H1 (cell line): ENCODE measurements around the gene C19orf67. TPM values are rescaled to one million over a fixed set of nuclear protein-coding genes. Genes with fewer than 3 reads are reported as not detected.

ENCODE experiments used
- CTCF ChIA-PET: fragments of 300-600 bp; sonication (Branson Sonifier 250); formaldehyde crosslinking; loops from one replicate; lab custom pipeline; 2021; ENCODE audit not compliant: partially characterized antibody; lab: Charles Lee
- POLR2A ChIA-PET: fragments of 300-600 bp; sonication (Branson Sonifier 250); formaldehyde crosslinking; loops from one replicate; lab custom pipeline; 2021; ENCODE audit warnings: inconsistent platforms; ENCODE audit not compliant: partially characterized antibody; lab: Charles Lee
- DNase-seq, 2 experiments: peaks; one replicate each; pipeline versions ENCODE4 v3.0.0 to v3.0.0-alpha.2; 2010 to 2022; ENCODE audit warnings: low spot score in 2 of 2, low read depth in 1 of 2, mixed read lengths in 1 of 2
- FAIRE-seq: peaks from 2 replicates; lab custom pipeline; 2011; peaks lifted over from hg19 to GRCh38; lab: Jason Lieb, UNC
- H2AFZ ChIP-seq: 2 replicates; pipeline ENCODE4 v1.8.1; 2012; ENCODE audit warnings: low read length, inconsistent platforms
- H2AK5ac ChIP-seq: 2 replicates; pipeline ENCODE4 v1.6.1; 2013; ENCODE audit warnings: low read depth, low read length
- H2BK120ac ChIP-seq: replicated peaks from 2 replicates; pipeline ENCODE3; 2013; ENCODE audit warnings: low read depth, low read length, inconsistent platforms
- H2BK12ac ChIP-seq: 2 replicates; pipeline ENCODE4 v1.6.1; 2013; ENCODE audit warnings: low read depth, low read length
- H2BK15ac ChIP-seq: 2 replicates; pipeline ENCODE4 v1.6.1; 2013; ENCODE audit warnings: low read length
- H2BK20ac ChIP-seq: 2 replicates; pipeline ENCODE4 v1.6.1; 2013; ENCODE audit warnings: low read length
- H2BK5ac ChIP-seq: 2 replicates; pipeline ENCODE4 v1.6.1; 2013; ENCODE audit warnings: low read depth, low read length
- H3K14ac ChIP-seq: 2 replicates; pipeline ENCODE4 v1.6.1; 2013; ENCODE audit warnings: inconsistent platforms; ENCODE audit not compliant: insufficient read length
- H3K18ac ChIP-seq: 2 replicates; pipeline ENCODE4 v1.6.1; 2013; ENCODE audit warnings: low read length; ENCODE audit errors: extremely low read depth
- H3K23ac ChIP-seq: 2 replicates; pipeline ENCODE4 v1.6.1; 2013; ENCODE audit warnings: inconsistent platforms; ENCODE audit not compliant: insufficient read length
- H3K23me2 ChIP-seq: 2 replicates; pipeline ENCODE4 v1.6.1; 2013; ENCODE audit warnings: low read depth, low read length
- H3K27ac ChIP-seq: 2 replicates; pipeline ENCODE4 v1.6.1; 2011; ENCODE audit warnings: low read depth, low read length, inconsistent platforms
- H3K27me3 ChIP-seq, 4 experiments: replicated peaks in 1 of 4; 1 replicate in 1 of 4; 2 replicates in 3 of 4; pipeline versions ENCODE4 v1.6.1 to v1.8.1; 2011 to 2013; ENCODE audit warnings: low read length in 3 of 4, mild to moderate bottlenecking in 3 of 4, inconsistent platforms in 2 of 4, mixed read lengths in 2 of 4, moderate library complexity in 1 of 4; ENCODE audit not compliant: control insufficient read depth in 3 of 4, insufficient read depth in 3 of 4; ENCODE audit errors: extremely low read depth in 1 of 4
- H3K36me3 ChIP-seq, 4 experiments: 2 replicates each; pipeline versions ENCODE4 v1.6.1 to v1.8.1; 2011 to 2013; ENCODE audit warnings: mild to moderate bottlenecking in 4 of 4, low read length in 3 of 4, moderate library complexity in 2 of 4, control low read depth in 1 of 4, inconsistent platforms in 1 of 4; ENCODE audit not compliant: insufficient read depth in 4 of 4, control insufficient read depth in 2 of 4
- H3K4ac ChIP-seq: replicated peaks from 2 replicates; pipeline ENCODE3; 2013; ENCODE audit warnings: low read length, low read depth, mixed read lengths, inconsistent platforms; ENCODE audit not compliant: insufficient read length
- H3K4me1 ChIP-seq, 4 experiments: replicated peaks in 1 of 4; 1 replicate in 1 of 4; 2 replicates in 3 of 4; pipeline versions ENCODE4 v1.6.1 to v1.8.1; 2011 to 2013; ENCODE audit warnings: low read length in 3 of 4, inconsistent platforms in 2 of 4, mixed read lengths in 1 of 4; ENCODE audit not compliant: insufficient read depth in 4 of 4, control insufficient read depth in 3 of 4
- H3K4me2 ChIP-seq, 2 experiments: 2 replicates each; pipeline versions ENCODE4 v1.6.1 to v1.8.1; 2011 to 2013; ENCODE audit warnings: low read depth in 2 of 2, low read length in 2 of 2, control low read depth in 1 of 2, inconsistent platforms in 1 of 2, mild to moderate bottlenecking in 1 of 2; ENCODE audit not compliant: insufficient read depth in 1 of 2
- H3K4me3 ChIP-seq, 4 experiments: fragments of 200-600, 300-600 bp in 1 of 4; sonication (generic), shearing (Covaris generic), sonication (Bioruptor Twin) in 1 of 4; 2 replicates each; pipeline versions ENCODE4 v1.5.1 to v1.8.1; 2011 to 2016; ENCODE audit warnings: low read length in 4 of 4, low read depth in 3 of 4, control low read depth in 2 of 4, inconsistent platforms in 2 of 4, mild to moderate bottlenecking in 2 of 4, mixed read lengths in 1 of 4, moderate library complexity in 1 of 4; ENCODE audit not compliant: insufficient read depth in 2 of 4; ENCODE audit errors: extremely low read depth in 1 of 4
- H3K56ac ChIP-seq: replicated peaks from 2 replicates; pipeline ENCODE3; 2013; ENCODE audit warnings: low read depth, mild to moderate bottlenecking, mixed read lengths, low read length, inconsistent platforms; ENCODE audit not compliant: insufficient read length
- H3K79me1 ChIP-seq: 2 replicates; pipeline ENCODE4 v1.6.1; 2013; ENCODE audit warnings: low read depth, low read length, control low read depth
- H3K79me2 ChIP-seq, 2 experiments: 2 replicates each; pipeline versions ENCODE4 v1.6.1 to v1.8.1; 2012 to 2013; ENCODE audit warnings: low read length in 2 of 2, mild to moderate bottlenecking in 2 of 2, inconsistent platforms in 1 of 2; ENCODE audit not compliant: insufficient read depth in 2 of 2, control insufficient read depth in 1 of 2
- H3K9ac ChIP-seq, 4 experiments: replicated peaks in 1 of 4; 1 replicate in 1 of 4; 2 replicates in 3 of 4; pipeline versions ENCODE4 v1.6.1 to v1.8.1; 2011 to 2013; ENCODE audit warnings: low read depth in 3 of 4, low read length in 3 of 4, control low read depth in 2 of 4, mild to moderate bottlenecking in 2 of 4, moderate library complexity in 2 of 4, inconsistent platforms in 1 of 4; ENCODE audit errors: extremely low read depth in 1 of 4
- H3K9me3 ChIP-seq, 2 experiments: 2 replicates each; pipeline versions ENCODE4 v1.6.1 to v1.8.1; 2012 to 2013; ENCODE audit warnings: mild to moderate bottlenecking in 2 of 2, moderate library complexity in 2 of 2, control low read depth in 1 of 2, inconsistent platforms in 1 of 2, low read depth in 1 of 2, low read length in 1 of 2, mixed read lengths in 1 of 2; ENCODE audit not compliant: insufficient read depth in 2 of 2
- H4K20me1 ChIP-seq, 2 experiments: replicated peaks in 1 of 2; 2 replicates each; pipeline versions ENCODE3 to v1.8.1; 2011 to 2013; ENCODE audit warnings: inconsistent platforms in 2 of 2, low read length in 2 of 2, mild to moderate bottlenecking in 1 of 2; ENCODE audit not compliant: insufficient read depth in 2 of 2, control insufficient read depth in 1 of 2
- H4K5ac ChIP-seq: 2 replicates; pipeline ENCODE4 v1.6.1; 2013; ENCODE audit warnings: low read length, low read depth, mixed read lengths, inconsistent platforms; ENCODE audit not compliant: insufficient read length
- H4K8ac ChIP-seq: 2 replicates; pipeline ENCODE4 v1.8.0; 2013; ENCODE audit warnings: mild to moderate bottlenecking, moderate library complexity, low read length, inconsistent platforms; ENCODE audit not compliant: insufficient read depth; ENCODE audit errors: extremely low read depth
- H4K91ac ChIP-seq: replicated peaks from 2 replicates; pipeline ENCODE3; 2013; ENCODE audit warnings: low read length, mixed read lengths, inconsistent platforms; ENCODE audit not compliant: insufficient read length
- CEBPB ChIP-seq: IDR thresholded peaks from 2 replicates; pipeline ENCODE4 v1.6.1; 2012; ENCODE audit warnings: low read depth, low read length
- MAFK ChIP-seq: IDR thresholded peaks from 2 replicates; pipeline ENCODE4 v1.6.1; 2012; ENCODE audit warnings: low read depth, mild to moderate bottlenecking, improper control_type of control experiment, low read length
- POLR2AphosphoS5 ChIP-seq: IDR thresholded peaks from 2 replicates; pipeline ENCODE4 v1.6.1; 2011; ENCODE audit warnings: low read depth, low read length
- SAP30 ChIP-seq: fragments of 300-600 bp; sonication (generic); IDR thresholded peaks from 2 replicates; pipeline ENCODE4 v1.7.1; 2012; ENCODE audit warnings: low read length, moderate library complexity, mild to moderate bottlenecking, inconsistent platforms; ENCODE audit not compliant: insufficient read depth, insufficient replicate concordance
- SIN3A ChIP-seq, 2 experiments: IDR thresholded peaks in 1 of 2; conservative IDR thresholded peaks in 1 of 2; 2 replicates each; pipeline ENCODE4 v1.6.1; 2011 to 2012; ENCODE audit warnings: low read length in 2 of 2, improper control_type of control experiment in 1 of 2, low read depth in 1 of 2, mild to moderate bottlenecking in 1 of 2
- SIRT6 ChIP-seq: IDR thresholded peaks from one replicate; pipeline ENCODE4 v1.7.1; 2012; ENCODE audit warnings: low read length, inconsistent platforms
- SIX5 ChIP-seq: IDR thresholded peaks from 2 replicates; pipeline ENCODE4 v1.6.1; 2011; ENCODE audit warnings: mild to moderate bottlenecking, low read depth, low read length
- SP1 ChIP-seq: IDR thresholded peaks from 2 replicates; pipeline ENCODE4 v1.6.1; 2011; ENCODE audit warnings: low read depth, low read length
- SRF ChIP-seq: IDR thresholded peaks from 2 replicates; pipeline ENCODE4 v1.6.1; 2011; ENCODE audit warnings: mild to moderate bottlenecking, low read depth, low read length, moderate library complexity
- WGBS, 2 experiments: shearing (Covaris generic) in 1 of 2; methylation state at CpG; one replicate each; pipeline versions ENCODE4 v1.1.6 to v1.1.7; 2013 to 2015; ENCODE audit warnings: low lambda C conversion rate in 2 of 2, mixed read lengths in 2 of 2, inconsistent platforms in 1 of 2, low coverage in 1 of 2, missing lambda C conversion rate in 1 of 2; ENCODE audit not compliant: insufficient replicate concordance in 2 of 2, insufficient coverage in 1 of 2, insufficient read length in 1 of 2; ENCODE audit errors: extremely low coverage in 1 of 2, missing lambda C conversion rate in 1 of 2; 5-methylcytosine and 5-hydroxymethylcytosine counted together
- polyA plus RNA-seq, 7 experiments: library from polyadenylated mRNA; depleted of rRNA in 3 of 7; stranded (reverse) in 5 of 7; unstranded in 2 of 7; fragments of >200 nt in 5 of 7; fragments of 200-250 nt in 2 of 7; gene quantifications; 1 replicate in 5 of 7; 2 replicates in 1 of 7; 4 replicates in 1 of 7; pipeline versions ENCODE4 v1.2.1 to v1.2.3, GENCODE V29; 2011 to 2013; ENCODE audit warnings: missing spikeins in 2 of 7, mixed read lengths in 2 of 7
- total RNA-seq: library from RNA; stranded (reverse); fragmentation: NEBNext Ultra II Directional; extraction: Animal tissue kit (Norgen Biotek cat#: 25700); gene quantifications from 2 replicates; pipeline ENCODE4 v1.2.1, GENCODE V29; 2021
- TF ChIP-seq, protein P1 (sequence below): IDR thresholded peaks from 2 replicates; pipeline ENCODE4 v1.6.1; 2012; ENCODE audit warnings: low read length, inconsistent platforms
- TF ChIP-seq, protein P2 (sequence below): IDR thresholded peaks from 2 replicates; pipeline ENCODE4 v1.6.1; 2012; ENCODE audit warnings: inconsistent platforms

C19orf67 gene
- total and polyA plus RNA-seq, 2 of the 8 experiments (the other 6 are each of a cell fraction or from before 2014, with no cell fraction given), result 0.12 TPM; not detected in 1

DNA sequence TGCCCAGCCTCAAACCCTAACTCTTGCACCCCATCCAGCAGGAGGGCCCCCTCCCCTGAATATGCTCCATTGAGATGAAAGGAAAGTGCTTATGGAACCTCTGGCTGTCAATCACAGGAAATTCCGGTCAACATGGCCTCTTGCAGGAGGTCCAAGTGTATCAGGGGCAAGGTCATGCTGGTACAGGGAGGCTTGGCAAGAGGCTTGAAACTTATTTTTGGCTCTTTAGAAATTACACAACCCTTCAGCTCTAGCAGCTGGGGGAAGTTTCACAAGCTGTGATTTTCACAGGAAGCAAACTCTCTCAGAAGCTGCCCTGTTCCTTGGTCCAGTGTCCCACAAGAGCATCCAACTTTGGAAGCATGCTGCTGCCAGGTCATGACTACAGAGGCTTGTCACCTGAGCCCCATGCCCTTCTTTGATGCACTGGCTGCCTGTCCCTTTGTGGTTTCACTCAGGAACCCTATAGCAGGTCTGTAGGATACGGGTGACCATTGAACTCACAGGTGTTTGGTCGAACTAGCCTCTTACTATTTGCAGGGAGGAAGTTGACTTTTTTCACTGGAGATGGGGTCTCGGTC, 42.4 kb upstream of the C19orf67 start:
- Histone ChIP-seq H3K18ac (no peak overlapping the region), H3K4ac (no peak overlapping the region), H3K9ac (no peak overlapping the region), H3K4me2 (no peak overlapping the region), H3K14ac (no peak overlapping the region), H3K79me2 (no peaks in the 10 kb centered on the region; a peak in 1 of 4 replicates), H3K23me2 (no peaks in the 10 kb centered on the region), H2AFZ (no peak overlapping the region), H4K5ac (no peak overlapping the region), H3K23ac (no peak overlapping the region), H3K56ac (no peak overlapping the region), H2BK15ac (no peak overlapping the region), H4K8ac (no peak overlapping the region), H4K20me1 (peaks cover 4 to 12% of the 10 kb centered on the region in 2 experiments), H4K91ac (no peak overlapping the region), H3K27me3 (no peaks in the 10 kb centered on the region), H3K36me3 (peaks cover 2 to 19% (median 12%) of the 10 kb centered on the region in 4 experiments; a peak in 6 of 8 replicates), H3K4me3 (no peak overlapping the region), H3K27ac (no peak overlapping the region), H3K79me1 (no peaks in the 10 kb centered on the region), H2BK12ac (no peak overlapping the region), H2BK20ac (no peak overlapping the region), H2BK120ac (no peak overlapping the region), H3K9me3 (no peaks in the 10 kb centered on the region), H2BK5ac (no peak overlapping the region), H2AK5ac (no peak overlapping the region), H3K4me1 (no peaks in the 10 kb centered on the region)
- DNase-seq (no peak), FAIRE-seq (no peak)
- WGBS, 2 experiments, result 86% methylated on average over 4 of the region's 4 CpGs; no CpG with 5 or more reads in 1 of the 2 experiments
- ChIA-PET POLR2A (interaction anchor here (1.0 to 11.0 kb wide), 2 partner anchors 7 to 10 kb away, joined by 3 to 109 read pairs; partner anchors contain the start of gene ASF1B), CTCF (no interaction called here)
- TF ChIP-seq SP1 (no peak), SIN3A (conservative IDR thresholded peaks at IDR 0.05 in 1 of 2, IDR thresholded peaks at IDR 0.05 in 1 of 2; ENCODE audit: low read depth in 1 of 2, low read length in 2 of 2) (no peak), SAP30 (no peak), POLR2AphosphoS5 (no peak), SIRT6 (no peak), SIX5 (no peak), MAFK (no peak), CEBPB (no peak), SRF (no peak)
- TF ChIP-seq, protein P1, sequence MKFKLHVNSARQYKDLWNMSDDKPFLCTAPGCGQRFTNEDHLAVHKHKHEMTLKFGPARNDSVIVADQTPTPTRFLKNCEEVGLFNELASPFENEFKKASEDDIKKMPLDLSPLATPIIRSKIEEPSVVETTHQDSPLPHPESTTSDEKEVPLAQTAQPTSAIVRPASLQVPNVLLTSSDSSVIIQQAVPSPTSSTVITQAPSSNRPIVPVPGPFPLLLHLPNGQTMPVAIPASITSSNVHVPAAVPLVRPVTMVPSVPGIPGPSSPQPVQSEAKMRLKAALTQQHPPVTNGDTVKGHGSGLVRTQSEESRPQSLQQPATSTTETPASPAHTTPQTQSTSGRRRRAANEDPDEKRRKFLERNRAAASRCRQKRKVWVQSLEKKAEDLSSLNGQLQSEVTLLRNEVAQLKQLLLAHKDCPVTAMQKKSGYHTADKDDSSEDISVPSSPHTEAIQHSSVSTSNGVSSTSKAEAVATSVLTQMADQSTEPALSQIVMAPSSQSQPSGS, result no peak
- TF ChIP-seq, protein P2, sequence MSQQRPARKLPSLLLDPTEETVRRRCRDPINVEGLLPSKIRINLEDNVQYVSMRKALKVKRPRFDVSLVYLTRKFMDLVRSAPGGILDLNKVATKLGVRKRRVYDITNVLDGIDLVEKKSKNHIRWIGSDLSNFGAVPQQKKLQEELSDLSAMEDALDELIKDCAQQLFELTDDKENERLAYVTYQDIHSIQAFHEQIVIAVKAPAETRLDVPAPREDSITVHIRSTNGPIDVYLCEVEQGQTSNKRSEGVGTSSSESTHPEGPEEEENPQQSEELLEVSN, result no peak
